HepG2 (cell line): ENCODE results near the gene PNKD. TPM values are rescaled to one million over a fixed set of nuclear protein-coding genes. Genes with fewer than 3 reads are reported as not detected.

Experiments used
- ATAC-seq: fragments of 200-7000 bp; cut with Tn5 transposase; 3 replicates; pipeline ENCODE4 v1.9.1; 2020; ENCODE audit warnings: mild to moderate bottlenecking, moderate library complexity
- BruUV-seq: library from RNA; stranded (reverse); fragments of 400-500 nt; replicated peaks from 2 replicates; lab custom pipeline; 2021; lab: Mats Ljungman, UMichigan
- CTCF ChIA-PET: fragments of 300-600 bp; formaldehyde crosslinking; extraction: SDS; loops from one replicate; lab custom pipeline; 2021; ENCODE audit warnings: low total read pairs, inconsistent platforms, low intra/inter-chr PET ratio; lab: Yijun Ruan, JAX
- POLR2A ChIA-PET: fragments of 350-600 bp; sonication (Branson Sonifier 250); formaldehyde crosslinking; loops from one replicate; lab custom pipeline; 2020; ENCODE audit warnings: antibody characterized with exemption, inconsistent platforms; lab: Yijun Ruan, JAX
- DNase-seq: peaks from one replicate; pipeline ENCODE4 v3.0.0-alpha.2; 2015; ENCODE audit warnings: low spot score
- FAIRE-seq: peaks from 3 replicates; lab custom pipeline; 2011; peaks lifted over from hg19 to GRCh38; lab: Jason Lieb, UNC
- H2AFZ ChIP-seq: one replicate; pipeline ENCODE4 v1.6.1; 2011; ENCODE audit warnings: low read length, inconsistent platforms
- H3K27ac ChIP-seq: fragments of 300-600 bp; 3 replicates; pipeline ENCODE4 v1.8.0; 2011; ENCODE audit warnings: mixed run types, mild to moderate bottlenecking, mixed read lengths, low read length, inconsistent platforms; ENCODE audit not compliant: insufficient read depth; ENCODE audit errors: extremely low read length
- H3K27me3 ChIP-seq, 2 experiments: fragments of 200-600 bp in 1 of 2; 2 replicates in 1 of 2; 3 replicates in 1 of 2; pipeline versions ENCODE4 v1.6.0 to v1.8.0; 2011; ENCODE audit warnings: low read length in 2 of 2, mild to moderate bottlenecking in 2 of 2, moderate library complexity in 2 of 2, inconsistent platforms in 1 of 2; ENCODE audit not compliant: insufficient read depth in 2 of 2, control insufficient read depth in 1 of 2
- H3K36me3 ChIP-seq, 2 experiments: fragments of 200-600 bp in 1 of 2; replicated peaks in 1 of 2; 2 replicates in 1 of 2; 3 replicates in 1 of 2; pipeline versions ENCODE4 v1.5.1 to v1.8.0; 2011; ENCODE audit warnings: low read length in 2 of 2, inconsistent platforms in 1 of 2; ENCODE audit not compliant: insufficient read depth in 2 of 2, control insufficient read depth in 1 of 2
- H3K4me1 ChIP-seq: 2 replicates; pipeline ENCODE4 v1.5.1; 2012; ENCODE audit warnings: low read length, inconsistent platforms; ENCODE audit not compliant: insufficient read depth
- H3K4me2 ChIP-seq: 2 replicates; pipeline ENCODE4 v1.6.0; 2011; ENCODE audit warnings: low read depth, low read length, inconsistent platforms
- H3K4me3 ChIP-seq, 3 experiments: fragments of 200-600 bp in 1 of 3; sonication (generic), shearing (Covaris generic) in 1 of 3; replicated peaks in 1 of 3; 2 replicates each; pipeline ENCODE4 v1.5.1; 2011 to 2016; ENCODE audit warnings: low read length in 3 of 3, inconsistent platforms in 2 of 3, low read depth in 2 of 3, mild to moderate bottlenecking in 2 of 3, control low read depth in 1 of 3, mixed read lengths in 1 of 3; ENCODE audit not compliant: insufficient read depth in 1 of 3
- H3K79me2 ChIP-seq: one replicate; pipeline ENCODE4 v1.6.1; 2011; ENCODE audit warnings: low read length, inconsistent platforms; ENCODE audit not compliant: insufficient read depth
- H3K9ac ChIP-seq: 2 replicates; pipeline ENCODE4 v1.6.0; 2011; ENCODE audit warnings: mild to moderate bottlenecking, low read depth, low read length, inconsistent platforms; ENCODE audit not compliant: insufficient read depth
- H3K9me3 ChIP-seq: 2 replicates; pipeline ENCODE4 v1.5.1; 2012; ENCODE audit warnings: mild to moderate bottlenecking, low read length
- H4K20me1 ChIP-seq: 2 replicates; pipeline ENCODE4 v1.6.0; 2011; ENCODE audit warnings: inconsistent platforms, mild to moderate bottlenecking, low read length, moderate library complexity; ENCODE audit not compliant: insufficient read depth
- GTF2F1 ChIP-seq: fragments of 150-350 bp; IDR thresholded peaks from 2 replicates; pipeline ENCODE4 v1.6.1; 2014; ENCODE audit warnings: low read length
- MED8 ChIP-seq: sonication (generic); formaldehyde crosslinking; IDR thresholded peaks from 2 replicates; pipeline ENCODE4 v1.8.1; 2023; ENCODE audit warnings: mild to moderate bottlenecking, missing genetic modification reagents; ENCODE audit not compliant: insufficient replicate concordance
- MXD3 ChIP-seq: IDR thresholded peaks from 2 replicates; pipeline ENCODE4 v1.6.1; 2016; ENCODE audit warnings: mild to moderate bottlenecking, missing biosample characterization, missing genetic modification reagents
- RAD51 ChIP-seq: fragments of 450-650 bp; IDR thresholded peaks from 2 replicates; pipeline ENCODE4 v1.6.1; 2016; ENCODE audit warnings: borderline replicate concordance
- REST ChIP-seq, 2 experiments: IDR thresholded peaks; 2 replicates each; pipeline ENCODE4 v1.6.1; 2011 to 2012; ENCODE audit warnings: low read length in 2 of 2, borderline replicate concordance in 1 of 2, low read depth in 1 of 2, mild to moderate bottlenecking in 1 of 2, moderate library complexity in 1 of 2
- TRAFD1 ChIP-seq: sonication (generic); formaldehyde crosslinking; IDR thresholded peaks from 2 replicates; pipeline ENCODE4 v1.5.1; 2020; ENCODE audit warnings: missing genetic modification reagents, mild to moderate bottlenecking, borderline replicate concordance
- ZNF280D ChIP-seq: sonication (generic); formaldehyde crosslinking; IDR thresholded peaks from 2 replicates; pipeline ENCODE4 v1.5.1; 2020; ENCODE audit warnings: mild to moderate bottlenecking, missing genetic modification reagents
- ZNF513 ChIP-seq: sonication (generic); formaldehyde crosslinking; conservative IDR thresholded peaks from 2 replicates; pipeline ENCODE4 v1.5.0; 2020; ENCODE audit warnings: missing genetic modification reagents
- ZNF747 ChIP-seq: sonication (generic); formaldehyde crosslinking; IDR thresholded peaks from 2 replicates; pipeline ENCODE4 v1.8.1; 2023; ENCODE audit warnings: missing genetic modification reagents, mild to moderate bottlenecking, borderline replicate concordance
- WGBS: methylation state at CpG from one replicate; pipeline ENCODE4 v1.1.6; 2017; ENCODE audit warnings: low lambda C conversion rate; 5-methylcytosine and 5-hydroxymethylcytosine counted together
- in situ Hi-C: cut with HindIII; loops from 2 replicates; pipeline ENCODE4 v1.10.0; 2017; ENCODE audit warnings: low pct_unique_long_range_greater_than_20kb; ENCODE audit not compliant: extremely low pct_ligation_motif_present
- intact Hi-C: fragments of 100-400 bp; cut with micrococcal nuclease; formaldehyde crosslinking; loops from one replicate; pipeline ENCODE4 v1.10.0; 2022; ENCODE audit not compliant: unreplicated experiment
- polyA plus RNA-seq, 8 experiments: library from polyadenylated mRNA; depleted of rRNA in 3 of 8; stranded (reverse) in 7 of 8; unstranded in 1 of 8; fragments of >200 nt; fragmentation: Illumina TruSeq in 4 of 8; extraction: Trizol in 4 of 8; gene quantifications; 2 replicates each; pipeline versions ENCODE4 v1.2.1 to v1.2.3, GENCODE V29; 2011 to 2016; ENCODE audit warnings: low read depth in 4 of 8, missing spikeins in 1 of 8, mixed read lengths in 1 of 8; ENCODE audit not compliant: insufficient read depth in 1 of 8
- total RNA-seq, 5 experiments: library from RNA; depleted of rRNA; stranded (reverse); fragments of >200 nt; fragmentation: Illumina TruSeq; extraction: Trizol; gene quantifications; 2 replicates each; pipeline ENCODE4 v1.2.3, GENCODE V29; 2016; ENCODE audit warnings: low read depth in 1 of 5

Gene PNKD
- total and polyA plus RNA-seq, 2 of the 13 experiments (the other 11 are each of a cell fraction or from before 2014, with no cell fraction given): 55.9 to 80.4 TPM

GRCh38 chr2:218292048-218293014 is 22.0 kb downstream of the PNKD start, which contains the start of gene TMBIM1:
TMBIM1 (minus strand) TSS chr2:218292503; CDS start chr2:218282141, 10,362 bp downstream.
- BruUV-seq: TSS peak; percentile 48
- H3K79me2 ChIP-seq: peaks cover 45% of the 10 kb centered on the region
- in situ Hi-C loops: loop anchor here (5.0 kb wide), 1 partner anchor 105 kb away; the partner anchor contains the start of gene CTDSP1
- TF ChIP-seq TRAFD1 (CRISPR knock-in tag) (no peak), MXD3 (CRISPR knock-in tag) (peak; percentile 78), ZNF513 (CRISPR knock-in tag) (no peak), REST (IDR thresholded peaks at IDR 0.05; ENCODE audit: borderline replicate concordance in 1 of 2, low read depth in 1 of 2, low read length in 2 of 2) (0 out of 4 replicates have a peak, but pooled peaks of 1 of the 2 experiments have one; percentile 10), ZNF280D (CRISPR knock-in tag) (no peak), ZNF747 (CRISPR knock-in tag) (no peak), MED8 (CRISPR knock-in tag) (peak; percentile 68), RAD51 (no peak), GTF2F1 (no peak)

More at GRCh38 chr2:218292048-218293014, 22.0 kb downstream of the PNKD start, which contains the start of gene TMBIM1:
- ATAC-seq (peak; percentile 84), DNase-seq (peak; percentile 72), FAIRE-seq (no peak)
- H3K4me2 ChIP-seq: peak within 1 kb of the TSS; percentile 93
- CTCF ChIA-PET: interaction anchor here (0.6 to 2.2 kb wide), 7 partner anchors 9 to 104 kb away, joined by 3 to 13 read pairs (median 6); partner anchors contain the start of gene CATIP
- peak within 1 kb of the TSS; percentile 95 for H3K9ac ChIP-seq
- 2% methylated on average over 37 of the region's 63 CpGs for WGBS
- no peak within 1 kb of the TSS for H2AFZ ChIP-seq
- H3K36me3 ChIP-seq: no peaks in the 10 kb centered on the region
- H3K4me1 ChIP-seq: peaks cover 88% of the 10 kb centered on the region
- intact Hi-C loops: loop anchor here (1.0 to 10.0 kb wide), 6 partner anchors 22 to 272 kb away; partner anchors contain the start of genes AAMP, CATIP, CNOT9 and PNKD
- peaks cover 13% of the 10 kb centered on the region; the same call in 1 of the 2 replicates for H4K20me1 ChIP-seq
- H3K4me3 ChIP-seq: peak within 1 kb of the TSS; percentile 83 to 99 (median 95)
- H3K27me3 ChIP-seq: no peaks in the 10 kb centered on the region; a peak in 1 of 5 replicates
- POLR2A ChIA-PET: interaction anchor here (0.5 to 8.5 kb wide), 19 partner anchors 9 to 367 kb away, joined by 3 to 110 read pairs (median 7); partner anchors contain the start of genes AAMP, BCS1L, CATIP and CTDSP1
- no peaks in the 10 kb centered on the region for H3K9me3 ChIP-seq
- H3K27ac ChIP-seq: peak within 1 kb of the TSS; percentile 88
